Small intestine (tissue), 7 donors: ENCODE data around the gene RNF152. TPM values are rescaled to one million over a fixed set of nuclear protein-coding genes. Genes with fewer than 3 reads are reported as not detected.
A peak's percentile ranks its signal among the peaks of the same experiment; 100 is the strongest.

ENCODE experiments used
- DNase-seq, 2 donors: peaks; one replicate each; pipeline versions ENCODE4 v3.0.0 to v3.0.0-alpha.2; 2013
- FAIRE-seq: peaks from 2 replicates; lab custom pipeline; 2012; peaks lifted over from hg19 to GRCh38; lab: Jason Lieb, UNC
- H3K27ac ChIP-seq, 3 donors: one replicate each; pipeline ENCODE4 v1.5.1; 2013; ENCODE audit warnings: low read length in 2 of 3, mild to moderate bottlenecking in 2 of 3, control low read depth in 1 of 3, inconsistent platforms in 1 of 3, low read depth in 1 of 3, moderate library complexity in 1 of 3
- H3K27me3 ChIP-seq, 3 donors: one replicate each; pipeline ENCODE4 v1.6.1; 2013; ENCODE audit warnings: low read length in 3 of 3, inconsistent platforms in 1 of 3; ENCODE audit not compliant: control insufficient read depth in 3 of 3, insufficient read depth in 3 of 3
- H3K36me3 ChIP-seq, 3 donors: one replicate each; pipeline ENCODE4 v1.6.1; 2013; ENCODE audit warnings: low read length in 3 of 3, inconsistent platforms in 1 of 3, low read depth in 1 of 3, mild to moderate bottlenecking in 1 of 3, moderate library complexity in 1 of 3; ENCODE audit not compliant: control insufficient read depth in 3 of 3, insufficient read depth in 2 of 3
- H3K4me1 ChIP-seq, 3 donors: one replicate each; pipeline ENCODE4 v1.6.1; 2013; ENCODE audit warnings: low read length in 2 of 3, inconsistent platforms in 1 of 3, low read depth in 1 of 3, mild to moderate bottlenecking in 1 of 3, moderate library complexity in 1 of 3; ENCODE audit not compliant: control insufficient read depth in 3 of 3, insufficient read depth in 2 of 3
- H3K4me3 ChIP-seq, 3 donors: one replicate each; pipeline ENCODE4 v1.5.1; 2013; ENCODE audit warnings: low read length in 3 of 3, control low read depth in 1 of 3, inconsistent platforms in 1 of 3, low read depth in 1 of 3, mild to moderate bottlenecking in 1 of 3, moderate library complexity in 1 of 3
- H3K9me3 ChIP-seq, 2 donors: one replicate each; pipeline ENCODE4 v1.6.1; 2013; ENCODE audit warnings: low read depth in 1 of 2, low read length in 1 of 2; ENCODE audit not compliant: control insufficient read depth in 2 of 2, insufficient read depth in 1 of 2
- WGBS, 3 donors: extraction: QIAGEN DNeasy Blood & Tissue Kit; methylation state at CpG; one replicate each; pipeline ENCODE4 v1.1.7; 2013; 5-methylcytosine and 5-hydroxymethylcytosine counted together
- polyA plus RNA-seq, 4 donors: library from polyadenylated mRNA; stranded (reverse) in 3 of 4; unstranded in 1 of 4; fragments of 200-250 nt in 3 of 4; fragments of 120-200 nt in 1 of 4; gene quantifications; one replicate each; pipeline versions ENCODE4 v1.2.1 to v1.2.3, GENCODE V29; 2013
- donor health status: healthy with polysubstance abuse.
- donor health status: control.
- donor health status: control.
- donor health status: Bipolar disorder and iron deficiency.
- donor health status: healthy.

Gene RNF152
- polyA plus RNA-seq, 4 donors, result 1.4 to 7.3 (median 4.4) TPM

GRCh38 chr18:61876899-61877298 is 15.9 kb downstream of the RNF152 start:
- H3K36me3 ChIP-seq, result no peaks in the 10 kb centered on the region
- no peaks in the 10 kb centered on the region for H3K4me1 ChIP-seq
- H3K27me3 ChIP-seq, result no peaks in the 10 kb centered on the region
- H3K27ac ChIP-seq, result no peak overlapping the region
- H3K9me3 ChIP-seq, result no peaks in the 10 kb centered on the region
- FAIRE-seq (no peak), DNase-seq (no peak)
- 85 to 89% (median 87%) methylated on average over 4 of the region's 4 CpGs for WGBS, 3 donors
- no peak overlapping the region for H3K4me3 ChIP-seq

GRCh38 chr18:61870151-61870550 is 22.7 kb downstream of the RNF152 start:
- peak in 1 of 2 donors; percentile 21 for DNase-seq
- Histone ChIP-seq H3K27me3 (no peaks in the 10 kb centered on the region), H3K36me3 (no peaks in the 10 kb centered on the region), H3K4me3 (no peak overlapping the region), H3K27ac (peak overlapping the region in 2 of 3 donors; percentile 6 to 56), H3K4me1 (no peaks in the 10 kb centered on the region), H3K9me3 (no peaks in the 10 kb centered on the region)
- FAIRE-seq, result no peak
- WGBS, 3 donors, result 60 to 80% (median 73%) methylated on average over 8 of the region's 8 CpGs

DNA sequence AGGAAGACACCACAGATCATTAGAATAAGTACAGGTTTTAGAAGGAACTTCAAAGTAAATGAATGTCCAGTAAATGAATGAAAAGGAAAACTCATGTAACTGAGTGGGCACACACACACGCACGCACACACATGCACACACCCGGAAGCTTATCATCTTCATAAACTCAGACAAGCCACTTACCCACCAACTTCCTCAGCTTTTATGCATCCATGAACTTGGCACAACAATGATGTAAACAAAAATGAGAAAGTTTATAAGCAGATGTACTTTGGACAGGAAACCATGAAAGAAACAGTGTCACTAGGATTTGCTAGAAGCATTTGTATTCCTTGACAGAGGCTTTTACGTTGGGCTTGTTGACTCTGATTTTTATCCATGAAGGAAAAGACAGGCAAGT is 23.2 kb downstream of the RNF152 start:
- Histone ChIP-seq H3K27me3 (no peaks in the 10 kb centered on the region), H3K9me3 (no peaks in the 10 kb centered on the region), H3K27ac (peak overlapping the region in 1 of 3 donors; percentile 2), H3K36me3 (no peaks in the 10 kb centered on the region), H3K4me1 (no peaks in the 10 kb centered on the region), H3K4me3 (no peak overlapping the region)
- peak; percentile 3 to 5 for DNase-seq
- 52 to 59% (median 59%) methylated on average over 4 of the region's 4 CpGs for WGBS, 3 donors
- FAIRE-seq, result no peak

DNA sequence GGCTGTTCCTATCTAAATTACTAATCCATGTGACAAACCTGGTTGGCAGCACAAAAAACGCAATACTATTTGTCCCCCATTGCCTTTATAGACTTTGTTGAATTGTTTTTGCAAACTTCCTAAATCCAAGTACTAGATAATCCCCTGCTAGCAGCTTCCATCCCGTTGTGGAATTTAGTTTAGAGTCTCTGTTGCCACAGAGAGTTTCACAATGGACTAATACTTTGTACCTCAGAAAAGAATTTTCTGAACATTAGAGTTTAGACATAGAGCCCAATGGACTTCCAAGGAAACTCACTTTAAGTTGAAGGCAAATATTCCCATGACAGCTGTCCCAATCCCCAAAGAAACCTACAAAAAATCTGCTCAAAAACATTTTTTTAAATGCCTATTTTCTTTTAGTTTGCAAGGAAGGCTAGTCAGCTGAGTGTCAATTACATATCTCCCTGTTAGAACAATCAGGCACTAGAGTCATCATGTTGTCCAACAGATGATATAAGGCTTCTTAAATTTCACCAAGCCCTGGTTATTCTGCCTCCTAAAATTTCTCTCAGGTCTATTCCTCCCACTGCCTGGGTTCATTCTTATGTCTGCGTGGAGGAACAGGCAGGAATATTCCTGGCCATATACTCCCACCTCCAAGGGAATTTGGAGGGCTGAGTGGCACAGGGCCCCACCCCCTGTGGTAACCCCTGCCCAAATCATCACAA is 27.2 kb downstream of the RNF152 start:
- FAIRE-seq, result no peak
- no peak overlapping the region for H3K4me3 ChIP-seq

GRCh38 chr18:61861372-61861771 is 31.4 kb downstream of the RNF152 start:
- H3K4me3 ChIP-seq, result no peak overlapping the region
- H3K27ac ChIP-seq, result no peak overlapping the region
- DNase-seq (no peak), FAIRE-seq (no peak)
- peaks cover 0 to 3% (median 0%) of the 10 kb centered on the region in 3 donors for H3K36me3 ChIP-seq
- 93 to 97% (median 93%) methylated on average over 3 of the region's 3 CpGs for WGBS, 3 donors
- H3K9me3 ChIP-seq, result no peaks in the 10 kb centered on the region
- no peaks in the 10 kb centered on the region for H3K27me3 ChIP-seq
- H3K4me1 ChIP-seq, result peaks cover 0 to 2% (median 0%) of the 10 kb centered on the region in 3 donors

More for the DNA sequence above, 27.2 kb downstream of the RNF152 start:
- no peaks in the 10 kb centered on the region for H3K9me3 ChIP-seq
- WGBS, 3 donors, result 58 to 61% (median 59%) methylated on average over 3 of the region's 3 CpGs
- no peaks in the 10 kb centered on the region for H3K4me1 ChIP-seq
- no peak overlapping the region for H3K27ac ChIP-seq
- no peaks in the 10 kb centered on the region for H3K36me3 ChIP-seq
- DNase-seq, result no peak
- H3K27me3 ChIP-seq, result no peaks in the 10 kb centered on the region

GRCh38 chr18:61860302-61860701 is 32.5 kb downstream of the RNF152 start:
- no peak for FAIRE-seq
- peaks cover 0 to 2% (median 0%) of the 10 kb centered on the region in 3 donors for H3K4me1 ChIP-seq

GRCh38 chr18:61859113-61859512 is 33.7 kb downstream of the RNF152 start:
- peaks cover 0 to 3% (median 0%) of the 10 kb centered on the region in 3 donors for H3K36me3 ChIP-seq
- no peaks in the 10 kb centered on the region for H3K27me3 ChIP-seq
- no peaks in the 10 kb centered on the region for H3K9me3 ChIP-seq
- no peak overlapping the region for H3K4me3 ChIP-seq
- DNase-seq (no peak), FAIRE-seq (no peak)
- no peak overlapping the region for H3K27ac ChIP-seq
- WGBS, 3 donors, result 93 to 96% (median 93%) methylated on average over 9 of the region's 9 CpGs
- H3K4me1 ChIP-seq, result peaks cover 0 to 2% (median 0%) of the 10 kb centered on the region in 3 donors

More at GRCh38 chr18:61860302-61860701, 32.5 kb downstream of the RNF152 start:
- no peak for DNase-seq
- H3K27ac ChIP-seq, result no peak overlapping the region
- H3K27me3 ChIP-seq, result no peaks in the 10 kb centered on the region
- H3K4me3 ChIP-seq, result no peak overlapping the region
- WGBS, 3 donors, result 94 to 96% (median 95%) methylated on average over 6 of the region's 6 CpGs
- peaks cover 0 to 3% (median 0%) of the 10 kb centered on the region in 3 donors for H3K36me3 ChIP-seq
- no peaks in the 10 kb centered on the region for H3K9me3 ChIP-seq

DNA sequence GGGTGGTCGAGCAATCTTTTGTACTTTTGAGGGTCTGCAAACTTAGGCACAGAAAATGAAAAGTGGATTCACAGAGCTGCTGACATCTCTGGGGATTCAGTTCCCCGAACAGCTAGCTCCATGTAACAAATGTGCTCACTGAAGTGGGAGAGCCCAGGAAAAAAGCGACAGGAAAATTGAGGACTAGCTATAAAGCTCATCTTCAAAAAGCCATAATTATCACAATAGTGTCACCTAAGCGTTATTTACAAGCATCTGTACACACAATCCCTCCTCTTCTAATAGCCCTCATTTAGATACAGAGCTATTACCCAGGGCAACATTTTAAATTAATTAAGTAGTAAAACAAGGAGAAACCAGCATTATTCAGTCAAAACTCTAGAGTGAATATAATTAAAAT is 36.1 kb downstream of the RNF152 start:
- peaks cover 0 to 2% (median 0%) of the 10 kb centered on the region in 3 donors for H3K4me1 ChIP-seq
- 73 to 77% (median 74%) methylated on average over 4 of the region's 4 CpGs for WGBS, 3 donors
- no peak overlapping the region for H3K27ac ChIP-seq
- no peak for FAIRE-seq
- no peaks in the 10 kb centered on the region for H3K9me3 ChIP-seq
- H3K4me3 ChIP-seq, result no peak overlapping the region
- H3K36me3 ChIP-seq, result peaks cover 0 to 3% (median 0%) of the 10 kb centered on the region in 3 donors
- DNase-seq, result no peak
- no peaks in the 10 kb centered on the region for H3K27me3 ChIP-seq
